Posterior vena cava (tissue), 2 donors: ENCODE data around the gene KPTN. TPM values are rescaled to one million over a fixed set of nuclear protein-coding genes. Genes with fewer than 3 reads are reported as not detected.

ENCODE experiments used
- total RNA-seq, 2 donors: library from RNA; stranded (reverse); fragmentation: NEBNext Ultra II Directional; extraction: Animal tissue kit (Norgen Biotek cat#: 25700); gene quantifications; one replicate each; pipeline ENCODE4 v1.2.1, GENCODE V29; 2021
- donor health status: DM: yes; HTN: yes; CAD: no.
- donor health status: DM: yes; HTN: yes; CAD: no.

KPTN gene
- total RNA-seq, 2 donors from 2014 or later = 6.5 to 7.9 TPM

Other genes starting within 250 kb of the KPTN start
- 10 to 100 TPM; 31.6 to 33.5 TPM for gene CCDC9, start 227.7 kb downstream of the KPTN start, total RNA-seq
- gene INAFM1, start 209.3 kb downstream of the KPTN start, total RNA-seq = 10 to 100 TPM; 28.2 to 38.6 TPM
- 10 to 100 TPM; 30.6 to 33.4 TPM for gene C5AR1, start 174.4 kb downstream of the KPTN start, total RNA-seq
- gene C5AR2, start 152.0 kb downstream of the KPTN start, total RNA-seq = 1 to 10 TPM; 2.7 to 8.2 TPM
- gene DHX34, start 134.9 kb downstream of the KPTN start, total RNA-seq = 1 to 10 TPM; 7.7 to 7.9 TPM
- gene MEIS3, start 64.7 kb downstream of the KPTN start, total RNA-seq = 10 to 100 TPM; 24.3 to 26.0 TPM
- under 1 TPM; 0.56 to 0.67 TPM for gene SLC8A2, start 12.3 kb downstream of the KPTN start, total RNA-seq
- gene NAPA, start 30.8 kb upstream of the KPTN start, total RNA-seq = 10 to 100 TPM; 75.8 to 83.8 TPM
- under 1 TPM; 0.19 to 0.24 TPM for gene ZNF541, start 88.9 kb upstream of the KPTN start, total RNA-seq
- gene BICRA, start 124.9 kb upstream of the KPTN start, total RNA-seq = 10 to 100 TPM; 12.0 to 15.4 TPM
- gene EHD2, start 229.2 kb upstream of the KPTN start, total RNA-seq = 100 to 1,000 TPM; 217 to 235 TPM